Small intestine (tissue), 7 donors: ENCODE data around the gene CIC. TPM values are rescaled to one million over a fixed set of nuclear protein-coding genes. Genes with fewer than 3 reads are reported as not detected.
A peak's percentile ranks its signal among the peaks of the same experiment; 100 is the strongest.

ENCODE experiments used
- DNase-seq, 2 donors: peaks; one replicate each; pipeline versions ENCODE4 v3.0.0 to v3.0.0-alpha.2; 2013
- FAIRE-seq: peaks from 2 replicates; lab custom pipeline; 2012; peaks lifted over from hg19 to GRCh38; lab: Jason Lieb, UNC
- H3K27ac ChIP-seq, 3 donors: one replicate each; pipeline ENCODE4 v1.5.1; 2013; ENCODE audit warnings: low read length in 2 of 3, mild to moderate bottlenecking in 2 of 3, control low read depth in 1 of 3, inconsistent platforms in 1 of 3, low read depth in 1 of 3, moderate library complexity in 1 of 3
- H3K27me3 ChIP-seq, 3 donors: one replicate each; pipeline ENCODE4 v1.6.1; 2013; ENCODE audit warnings: low read length in 3 of 3, inconsistent platforms in 1 of 3; ENCODE audit not compliant: control insufficient read depth in 3 of 3, insufficient read depth in 3 of 3
- H3K36me3 ChIP-seq, 3 donors: one replicate each; pipeline ENCODE4 v1.6.1; 2013; ENCODE audit warnings: low read length in 3 of 3, inconsistent platforms in 1 of 3, low read depth in 1 of 3, mild to moderate bottlenecking in 1 of 3, moderate library complexity in 1 of 3; ENCODE audit not compliant: control insufficient read depth in 3 of 3, insufficient read depth in 2 of 3
- H3K4me1 ChIP-seq, 3 donors: one replicate each; pipeline ENCODE4 v1.6.1; 2013; ENCODE audit warnings: low read length in 2 of 3, inconsistent platforms in 1 of 3, low read depth in 1 of 3, mild to moderate bottlenecking in 1 of 3, moderate library complexity in 1 of 3; ENCODE audit not compliant: control insufficient read depth in 3 of 3, insufficient read depth in 2 of 3
- H3K4me3 ChIP-seq, 3 donors: one replicate each; pipeline ENCODE4 v1.5.1; 2013; ENCODE audit warnings: low read length in 3 of 3, control low read depth in 1 of 3, inconsistent platforms in 1 of 3, low read depth in 1 of 3, mild to moderate bottlenecking in 1 of 3, moderate library complexity in 1 of 3
- H3K9me3 ChIP-seq, 2 donors: one replicate each; pipeline ENCODE4 v1.6.1; 2013; ENCODE audit warnings: low read depth in 1 of 2, low read length in 1 of 2; ENCODE audit not compliant: control insufficient read depth in 2 of 2, insufficient read depth in 1 of 2
- WGBS, 3 donors: extraction: QIAGEN DNeasy Blood & Tissue Kit; methylation state at CpG; one replicate each; pipeline ENCODE4 v1.1.7; 2013; 5-methylcytosine and 5-hydroxymethylcytosine counted together
- polyA plus RNA-seq, 4 donors: library from polyadenylated mRNA; stranded (reverse) in 3 of 4; unstranded in 1 of 4; fragments of 200-250 nt in 3 of 4; fragments of 120-200 nt in 1 of 4; gene quantifications; one replicate each; pipeline versions ENCODE4 v1.2.1 to v1.2.3, GENCODE V29; 2013
- donor health status: healthy with polysubstance abuse.
- donor health status: control.
- donor health status: control.
- donor health status: Bipolar disorder and iron deficiency.
- donor health status: healthy.

The CIC gene
- polyA plus RNA-seq, 4 donors = 14.1 to 39.2 (median 24.0) TPM

- Histone ChIP-seq H3K4me3 (peak overlapping the region; percentile 72 to 87 (median 76)), H3K27me3 (no peaks in the 10 kb centered on the region), H3K27ac (peak overlapping the region; percentile 53 to 79 (median 77)), H3K4me1 (peaks cover 10 to 65% (median 14%) of the 10 kb centered on the region in 3 donors), H3K9me3 (no peaks in the 10 kb centered on the region), H3K36me3 (peaks cover 0 to 21% (median 0%) of the 10 kb centered on the region in 3 donors)
- WGBS, 3 donors = 0 to 3% (median 1%) methylated on average over 6 to 20 of the region's 20 CpGs
- FAIRE-seq (no peak), DNase-seq (no peak)
These were observed 11.7 kb downstream of the CIC start for GRCh38 chr19:42280815-42281145.

GRCh38 chr19:42281146-42281826 is 12.2 kb downstream of the CIC start:
- FAIRE-seq (no peak), DNase-seq (peak in 1 of 2 donors; percentile 62)
- H3K9me3 ChIP-seq = no peaks in the 10 kb centered on the region
- H3K4me3 ChIP-seq = peak overlapping the region in 2 of 3 donors; percentile 72 to 87
- H3K27me3 ChIP-seq = no peaks in the 10 kb centered on the region
- H3K4me1 ChIP-seq = peaks cover 10 to 67% (median 14%) of the 10 kb centered on the region in 3 donors
- H3K27ac ChIP-seq = peak overlapping the region; percentile 44 to 86 (median 77)
- WGBS, 3 donors = 12 to 21% (median 12%) methylated on average over 19 to 25 of the region's 25 CpGs
- H3K36me3 ChIP-seq = peaks cover 0 to 16% (median 0%) of the 10 kb centered on the region in 3 donors

- Histone ChIP-seq H3K9me3 (no peaks in the 10 kb centered on the region), H3K27me3 (no peaks in the 10 kb centered on the region), H3K36me3 (peaks cover 0 to 14% (median 0%) of the 10 kb centered on the region in 3 donors), H3K4me1 (peaks cover 10 to 69% (median 14%) of the 10 kb centered on the region in 3 donors), H3K4me3 (peak overlapping the region in 1 of 3 donors; percentile 87), H3K27ac (peak overlapping the region in 2 of 3 donors; percentile 77 to 86)
- WGBS, 3 donors = 33 to 36% (median 34%) methylated on average over 7 of the region's 7 CpGs
- DNase-seq (no peak), FAIRE-seq (no peak)
These were observed 13.0 kb downstream of the CIC start for GRCh38 chr19:42281827-42282762.

GRCh38 chr19:42282819-42283187 is 13.8 kb downstream of the CIC start:
- peak overlapping the region; percentile 76 to 84 (median 77) for H3K27ac ChIP-seq
- WGBS, 3 donors = 42 to 44% (median 44%) methylated on average over 4 of the region's 4 CpGs
- H3K36me3 ChIP-seq = peaks cover 3 to 15% (median 4%) of the 10 kb centered on the region in 3 donors
- no peaks in the 10 kb centered on the region for H3K27me3 ChIP-seq
- FAIRE-seq (no peak), DNase-seq (no peak)
- H3K9me3 ChIP-seq = no peaks in the 10 kb centered on the region
- H3K4me3 ChIP-seq = no peak overlapping the region
- peaks cover 10 to 63% (median 14%) of the 10 kb centered on the region in 3 donors for H3K4me1 ChIP-seq

GRCh38 chr19:42283188-42284065 is 14.4 kb downstream of the CIC start:
- H3K9me3 ChIP-seq = no peaks in the 10 kb centered on the region
- peaks cover 10 to 57% (median 14%) of the 10 kb centered on the region in 3 donors for H3K4me1 ChIP-seq
- peak overlapping the region; percentile 40 to 75 (median 68) for H3K4me3 ChIP-seq
- DNase-seq (peak; percentile 93 to 98), FAIRE-seq (no peak)
- peaks cover 7 to 21% (median 9%) of the 10 kb centered on the region in 3 donors for H3K36me3 ChIP-seq
- 1 to 2% (median 2%) methylated on average over 29 to 73 of the region's 74 CpGs for WGBS, 3 donors
- no peaks in the 10 kb centered on the region for H3K27me3 ChIP-seq
- peak overlapping the region; percentile 76 to 95 (median 77) for H3K27ac ChIP-seq

- peaks cover 10 to 51% (median 14%) of the 10 kb centered on the region in 3 donors for H3K4me1 ChIP-seq
- DNase-seq (peak; percentile 76 to 89), FAIRE-seq (no peak)
- peak overlapping the region in 2 of 3 donors; percentile 72 to 95 for H3K27ac ChIP-seq
- H3K36me3 ChIP-seq = peaks cover 9 to 27% (median 9%) of the 10 kb centered on the region in 3 donors
- 0 to 3% (median 1%) methylated on average over 6 to 71 of the region's 76 CpGs for WGBS, 3 donors
- H3K27me3 ChIP-seq = no peaks in the 10 kb centered on the region
- peak overlapping the region in 2 of 3 donors; percentile 68 to 75 for H3K4me3 ChIP-seq
- no peaks in the 10 kb centered on the region for H3K9me3 ChIP-seq
These were observed 15.0 kb downstream of the CIC start for GRCh38 chr19:42284066-42284501.

- Histone ChIP-seq H3K27ac (peak overlapping the region; percentile 41 to 55 (median 47)), H3K4me1 (peaks cover 10 to 44% (median 11%) of the 10 kb centered on the region in 3 donors), H3K27me3 (no peaks in the 10 kb centered on the region), H3K9me3 (no peaks in the 10 kb centered on the region), H3K4me3 (peak overlapping the region; percentile 68 to 75 (median 70)), H3K36me3 (peaks cover 9 to 32% (median 11%) of the 10 kb centered on the region in 3 donors)
- FAIRE-seq = no peak
- peak in 1 of 2 donors; percentile 42 for DNase-seq
- WGBS, 3 donors = 4 to 8% (median 7%) methylated on average over 25 to 41 of the region's 41 CpGs
These were observed 15.7 kb downstream of the CIC start for GRCh38 chr19:42284591-42285341.
